Spleen (tissue), 11 donors: Measurements from ENCODE around the gene BUD31. TPM values are rescaled to one million over a fixed set of nuclear protein-coding genes. Genes with fewer than 3 reads are reported as not detected.
"Not testable (repeated sequence)": the region's sequence is repeated elsewhere in the genome, so short reads cannot be mapped to it uniquely, and the experiment has no call there.

Experiments
- DNase-seq: peaks from one replicate; pipeline ENCODE4 v3.0.0-alpha.2; 2020
- H3K27ac ChIP-seq, 8 donors: fragments of 200-600 bp; sonication (generic) in 7 of 8; 1 replicate in 4 of 8; 2 replicates in 4 of 8; pipeline versions ENCODE4 v1.5.0 to v1.8.0; 2016 to 2021; ENCODE audit warnings: inconsistent platforms in 4 of 8, mild to moderate bottlenecking in 4 of 8, moderate library complexity in 1 of 8
- H3K27me3 ChIP-seq, 7 donors: fragments of 200-600 bp; sonication (generic) in 6 of 7; replicated peaks in 1 of 7; 1 replicate in 4 of 7; 2 replicates in 3 of 7; pipeline versions ENCODE4 v1.5.0 to v1.8.0; 2016 to 2021; ENCODE audit warnings: inconsistent platforms in 3 of 7, mild to moderate bottlenecking in 1 of 7
- H3K36me3 ChIP-seq, 6 donors: fragments of 200-600 bp; sonication (generic) in 5 of 6; 1 replicate in 4 of 6; 2 replicates in 2 of 6; pipeline versions ENCODE4 v1.5.0 to v1.8.0; 2016 to 2021; ENCODE audit warnings: inconsistent platforms in 2 of 6
- H3K4me1 ChIP-seq, 6 donors: fragments of 200-600 bp; sonication (generic) in 5 of 6; 1 replicate in 3 of 6; 2 replicates in 3 of 6; pipeline versions ENCODE4 v1.5.0 to v1.8.0; 2016 to 2021; ENCODE audit warnings: inconsistent platforms in 3 of 6
- H3K4me3 ChIP-seq, 8 donors: fragments of 200-600 bp; sonication (generic) in 7 of 8; 1 replicate in 4 of 8; 2 replicates in 4 of 8; pipeline versions ENCODE4 v1.5.0 to v1.8.0; 2016 to 2021; ENCODE audit warnings: inconsistent platforms in 4 of 8, mild to moderate bottlenecking in 4 of 8, moderate library complexity in 2 of 8
- H3K9me3 ChIP-seq, 8 donors: fragments of 200-600 bp; sonication (generic) in 7 of 8; 1 replicate in 4 of 8; 2 replicates in 4 of 8; pipeline versions ENCODE4 v1.5.0 to v1.8.0; 2016 to 2021; ENCODE audit warnings: inconsistent platforms in 4 of 8
- POLR2A ChIP-seq, 3 donors: fragments of 450-650 bp; IDR thresholded peaks; one replicate each; pipeline ENCODE4 v1.5.1; 2017; ENCODE audit warnings: antibody characterized with exemption in 3 of 3, mild to moderate bottlenecking in 1 of 3
- POLR2AphosphoS5 ChIP-seq, 3 donors: sonication (generic); formaldehyde crosslinking; IDR thresholded peaks; one replicate each; pipeline ENCODE4 v1.5.1; 2017; ENCODE audit warnings: antibody characterized with exemption in 3 of 3
- WGBS, 5 donors: extraction: QIAGEN DNeasy Blood & Tissue Kit in 3 of 5; methylation state at CpG; one replicate each; pipeline versions ENCODE4 v1.1.5 to v1.1.7; 2013 to 2018; 5-methylcytosine and 5-hydroxymethylcytosine counted together
- intact Hi-C: fragments of 100-400 bp; cut with DNase I; formaldehyde crosslinking; loops from one replicate; pipeline ENCODE4 v1.15.0; 2023; ENCODE audit warnings: low total_unique reads
- polyA plus RNA-seq, 3 donors: library from polyadenylated mRNA; stranded (reverse); fragments of 200-250 nt; gene quantifications; one replicate each; pipeline ENCODE4 v1.2.1, GENCODE V29; 2013
- total RNA-seq, 7 donors: library from RNA; depleted of rRNA in 3 of 7; stranded (reverse); fragments of >200 nt in 3 of 7; fragmentation: NEBNext Ultra II Directional in 4 of 7; extraction: Animal tissue kit (Norgen Biotek cat#: 25700) in 4 of 7; gene quantifications; one replicate each; pipeline versions ENCODE4 v1.1.0 to v1.2.1, GENCODE V29; 2016 to 2021
- TF ChIP-seq, protein P1 (sequence below), 11 experiments: fragments of 200-600 bp in 7 of 11; fragments of 450-650 bp in 4 of 11; sonication (generic) in 4 of 11; IDR thresholded peaks in 8 of 11; conservative IDR thresholded peaks in 3 of 11; 1 replicate in 7 of 11; 2 replicates in 4 of 11; pipeline versions ENCODE4 v1.4.0 to v1.8.0; 2016 to 2021; ENCODE audit warnings: antibody characterized with exemption in 11 of 11, inconsistent platforms in 4 of 11, mild to moderate bottlenecking in 1 of 11
- donor health status: healthy with polysubstance abuse.
- donor health status: DM: no; HTN: no; CAD: no; lungs with moderate emphysema.
- donor health status: DM: no; HTN: no; CAD: no.
- donor health status: Bipolar disorder and iron deficiency.
- donor health status: healthy.
- donor health status: DM: no; HTN: no; CAD: no.
- donor health status: DM: yes; HTN: yes; CAD: no.

The BUD31 gene
- total and polyA plus RNA-seq, 10 donors: 48.4 to 124 (median 71.0) TPM

DNA sequence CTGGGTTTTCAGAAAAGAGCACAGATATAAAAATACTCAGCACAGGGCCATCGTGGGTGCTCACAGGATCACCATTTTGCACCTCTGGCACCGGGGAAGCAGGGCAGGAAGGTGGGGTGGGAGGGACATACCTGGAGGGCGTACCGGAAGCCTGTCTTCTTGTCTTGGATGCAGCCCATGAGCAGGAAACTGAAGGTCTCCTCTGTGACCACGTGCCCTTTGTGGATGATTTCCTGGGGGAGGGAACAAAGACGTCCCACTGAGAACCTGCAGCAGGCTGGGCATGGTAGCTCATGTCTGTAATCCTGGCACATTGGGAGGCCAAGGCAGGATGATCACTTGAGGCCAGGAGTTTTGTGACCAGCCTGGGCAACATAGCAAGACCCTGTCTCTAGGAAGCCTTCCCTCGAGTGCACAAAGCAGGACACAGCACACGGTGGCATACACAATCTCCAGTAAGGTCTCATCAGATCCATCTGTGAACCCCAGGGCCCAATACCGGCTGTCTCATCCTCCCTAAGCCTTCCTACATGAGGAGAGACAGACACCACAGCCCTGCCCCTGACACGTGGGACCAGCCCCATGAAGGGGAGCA lies 20.3 kb downstream of the BUD31 start:
- Histone ChIP-seq H3K27me3 (no peaks in the 10 kb centered on the region), H3K4me1 (no peaks in the 10 kb centered on the region), H3K36me3 (peaks cover 3 to 94% (median 68%) of the 10 kb centered on the region in 6 donors), H3K4me3 (no peak overlapping the region), H3K27ac (no peak overlapping the region), H3K9me3 (no peaks in the 10 kb centered on the region)
- WGBS, 5 donors: 73 to 88% (median 84%) methylated on average over 7 to 10 of the region's 10 CpGs
- no peak for DNase-seq
- intact Hi-C loops: no loop called here
- no peak for TF ChIP-seq POLR2AphosphoS5 (IDR thresholded peaks at IDR 0.05)
- TF ChIP-seq, protein P1, sequence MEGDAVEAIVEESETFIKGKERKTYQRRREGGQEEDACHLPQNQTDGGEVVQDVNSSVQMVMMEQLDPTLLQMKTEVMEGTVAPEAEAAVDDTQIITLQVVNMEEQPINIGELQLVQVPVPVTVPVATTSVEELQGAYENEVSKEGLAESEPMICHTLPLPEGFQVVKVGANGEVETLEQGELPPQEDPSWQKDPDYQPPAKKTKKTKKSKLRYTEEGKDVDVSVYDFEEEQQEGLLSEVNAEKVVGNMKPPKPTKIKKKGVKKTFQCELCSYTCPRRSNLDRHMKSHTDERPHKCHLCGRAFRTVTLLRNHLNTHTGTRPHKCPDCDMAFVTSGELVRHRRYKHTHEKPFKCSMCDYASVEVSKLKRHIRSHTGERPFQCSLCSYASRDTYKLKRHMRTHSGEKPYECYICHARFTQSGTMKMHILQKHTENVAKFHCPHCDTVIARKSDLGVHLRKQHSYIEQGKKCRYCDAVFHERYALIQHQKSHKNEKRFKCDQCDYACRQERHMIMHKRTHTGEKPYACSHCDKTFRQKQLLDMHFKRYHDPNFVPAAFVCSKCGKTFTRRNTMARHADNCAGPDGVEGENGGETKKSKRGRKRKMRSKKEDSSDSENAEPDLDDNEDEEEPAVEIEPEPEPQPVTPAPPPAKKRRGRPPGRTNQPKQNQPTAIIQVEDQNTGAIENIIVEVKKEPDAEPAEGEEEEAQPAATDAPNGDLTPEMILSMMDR (IDR thresholded peaks at IDR 0.05 in 8 of 11, conservative IDR thresholded peaks at IDR 0.05 in 3 of 11): no peak
- no peak for TF ChIP-seq POLR2A (IDR thresholded peaks at IDR 0.05)

DNA sequence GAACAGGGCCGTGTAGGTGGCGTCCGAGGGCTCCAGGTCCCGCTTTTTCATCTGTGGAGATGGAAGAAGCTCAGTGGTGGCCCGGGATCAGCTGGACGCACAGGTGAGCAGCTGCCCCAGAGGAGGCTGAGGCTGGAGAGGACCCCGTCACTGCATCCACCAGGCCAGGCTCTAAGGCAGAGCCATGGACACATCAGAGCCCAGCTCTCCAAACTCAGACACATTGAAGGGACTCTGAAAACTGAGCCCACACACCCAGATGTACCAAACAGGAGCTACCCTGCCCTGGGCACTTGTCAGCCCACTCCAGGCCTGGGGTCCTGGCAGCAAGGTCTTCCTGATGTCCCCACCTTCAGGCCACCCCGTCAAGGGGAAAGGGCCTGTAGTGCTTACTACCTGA lies 21.0 kb downstream of the BUD31 start:
- peaks cover 3 to 94% (median 68%) of the 10 kb centered on the region in 6 donors for H3K36me3 ChIP-seq
- H3K27me3 ChIP-seq: no peaks in the 10 kb centered on the region
- H3K27ac ChIP-seq: no peak overlapping the region
- H3K9me3 ChIP-seq: no peaks in the 10 kb centered on the region
- H3K4me3 ChIP-seq: no peak overlapping the region
- TF ChIP-seq, protein P1 (IDR thresholded peaks at IDR 0.05 in 8 of 11, conservative IDR thresholded peaks at IDR 0.05 in 3 of 11): no peak
- TF ChIP-seq POLR2A (IDR thresholded peaks at IDR 0.05): no peak
- TF ChIP-seq POLR2AphosphoS5 (IDR thresholded peaks at IDR 0.05): no peak
- H3K4me1 ChIP-seq: no peaks in the 10 kb centered on the region
- 88 to 96% (median 92%) methylated on average over 1 to 8 of the region's 8 CpGs for WGBS, 5 donors
- intact Hi-C loops: no loop called here
- DNase-seq: no peak

DNA sequence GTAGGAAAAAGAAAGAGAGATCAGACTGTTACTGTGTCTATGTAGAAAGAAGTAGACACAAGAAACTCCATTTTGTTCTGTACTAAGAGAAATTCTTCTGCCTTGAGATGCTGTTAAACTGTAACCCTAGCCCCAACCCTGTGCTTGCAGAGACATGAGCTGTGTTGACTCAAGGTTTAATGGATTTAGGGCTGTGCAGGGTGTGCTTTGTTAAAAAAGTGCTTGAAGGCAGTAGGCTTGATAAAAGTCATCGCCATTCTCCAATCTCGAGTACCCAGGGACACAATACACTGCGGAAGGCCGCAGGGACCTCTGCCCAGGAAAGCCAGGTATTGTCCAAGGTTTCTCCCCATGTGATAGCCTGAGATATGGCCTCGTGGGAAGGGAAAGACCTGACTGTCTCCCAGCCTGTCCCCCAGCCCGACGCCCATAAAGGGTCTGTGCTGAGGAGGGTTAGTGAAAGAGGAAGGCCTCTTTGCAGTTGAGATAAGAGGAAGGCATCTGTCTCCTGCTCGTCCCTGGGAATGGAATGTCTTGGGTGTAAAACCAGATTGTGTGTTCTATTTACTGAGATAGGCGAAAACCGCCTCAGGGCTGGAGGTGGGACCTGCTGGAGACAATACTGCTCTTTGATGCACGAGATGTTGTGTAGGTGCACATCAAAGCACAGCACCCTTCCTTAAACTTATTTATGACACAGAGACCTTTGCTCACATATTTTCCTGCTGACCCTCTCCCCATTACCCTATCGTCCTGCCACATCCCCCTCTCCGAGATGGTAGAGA lies 23.2 kb downstream of the BUD31 start:
- intact Hi-C loops, H3K27me3 ChIP-seq, H3K4me3 ChIP-seq, H3K9me3 ChIP-seq, H3K4me1 ChIP-seq, H3K27ac ChIP-seq, DNase-seq: not testable (repeated sequence)
- peaks cover 3 to 82% (median 63%) of the 10 kb centered on the region in 6 donors for H3K36me3 ChIP-seq
- WGBS, 5 donors: 91 to 95% (median 93%) methylated on average over 13 of the region's 13 CpGs

DNA sequence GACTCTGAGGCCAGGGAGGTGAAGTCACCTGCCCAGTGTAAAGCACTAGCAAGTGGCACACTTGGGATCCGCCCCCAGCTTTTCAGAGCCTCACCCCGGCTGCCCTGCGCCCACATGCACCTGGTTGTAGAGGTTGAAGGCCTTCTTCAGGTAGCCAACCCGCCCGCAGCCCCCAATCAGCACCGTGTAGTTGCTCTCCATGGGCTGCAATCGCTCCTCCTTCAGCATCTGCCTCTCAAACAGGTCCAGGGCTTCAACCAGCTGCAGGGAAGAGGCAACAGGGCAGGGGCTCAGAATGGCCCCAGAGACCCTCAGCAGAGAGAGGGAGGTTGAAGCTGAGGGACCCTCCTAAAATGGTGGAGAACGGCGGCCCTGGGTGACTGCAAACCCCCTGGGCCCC lies 24.4 kb downstream of the BUD31 start:
- peaks cover 3 to 73% (median 63%) of the 10 kb centered on the region in 6 donors for H3K36me3 ChIP-seq
- intact Hi-C loops: no loop called here

More for the DNA sequence above, 24.4 kb downstream of the BUD31 start:
- H3K27ac ChIP-seq: no peak overlapping the region
- no peaks in the 10 kb centered on the region for H3K27me3 ChIP-seq
- WGBS, 5 donors: 96 to 98% (median 97%) methylated on average over 9 of the region's 9 CpGs
- no peak for DNase-seq
- H3K9me3 ChIP-seq: no peaks in the 10 kb centered on the region
- no peak overlapping the region for H3K4me3 ChIP-seq
- TF ChIP-seq POLR2AphosphoS5 (IDR thresholded peaks at IDR 0.05) (no peak), POLR2A (IDR thresholded peaks at IDR 0.05) (no peak)
- TF ChIP-seq, protein P1 (IDR thresholded peaks at IDR 0.05 in 8 of 11, conservative IDR thresholded peaks at IDR 0.05 in 3 of 11): no peak
- peaks cover 0 to 21% (median 13%) of the 10 kb centered on the region in 6 donors for H3K4me1 ChIP-seq
